PC-9 (cell line): Measurements from ENCODE around the gene PHPT1.

Experiments used
- CTCF ChIP-seq: fragments of 200-600 bp; sonication (generic); conservative IDR thresholded peaks from 2 replicates; pipeline ENCODE4 v1.6.1; 2017; ENCODE audit warnings: mixed run types, antibody characterized with exemption, mild to moderate bottlenecking, moderate library complexity
- EZH2 ChIP-seq: fragments of 200-600 bp; sonication (generic); IDR thresholded peaks from 2 replicates; pipeline ENCODE4 v1.8.0; 2017; ENCODE audit warnings: antibody characterized with exemption, low read depth

GRCh38 chr9:136825295-136826187, 23.7 kb upstream of the PHPT1 start:
- no peak for TF ChIP-seq CTCF
- TF ChIP-seq EZH2 = no peak
